ENCODE results near the gene SMPDL3A. TPM values are rescaled to one million over a fixed set of nuclear protein-coding genes. Genes with fewer than 3 reads are reported as not detected.

SMPDL3A gene
- total and polyA plus RNA-seq, 2 of the 8 experiments (the other 6 are each of a cell fraction or from before 2014, with no cell fraction given) = 3.5 to 3.9 TPM

GRCh38 chr6:122839472-122839871 is 50.4 kb downstream of the SMPDL3A start (continued):
- TF ChIP-seq CHD7 (IDR thresholded peaks at IDR 0.05; ENCODE audit: insufficient replicate concordance, low read length) = no peak
- TF ChIP-seq SIX5 (IDR thresholded peaks at IDR 0.05; ENCODE audit: low read depth, low read length) = no peak
- no peak for TF ChIP-seq JUND (IDR thresholded peaks at IDR 0.05; ENCODE audit: low read length)

Data from H1 (cell line).